NCI-H2227 treated with DMSO at 0.1 percent for 48 hours (cell line): ENCODE data around the gene SCAMP2.

Experiments used
- DNase-seq: peaks from one replicate; lab custom pipeline; 2025; lab: John Stamatoyannopoulos, UW

Gene SCAMP2

GRCh38 chr15:74857671-74858368, 15.3 kb downstream of the SCAMP2 start:
- no peak for DNase-seq

- no peak for DNase-seq
Observed at GRCh38 chr15:74857082-74857655, 16.0 kb downstream of the SCAMP2 start.

GRCh38 chr15:74856537-74856936, 16.6 kb downstream of the SCAMP2 start:
- DNase-seq: no peak

- no peak for DNase-seq
Observed at GRCh38 chr15:74855857-74856256, 17.3 kb downstream of the SCAMP2 start.

- DNase-seq: no peak
Observed at GRCh38 chr15:74854453-74855022, 18.6 kb downstream of the SCAMP2 start.

- no peak for DNase-seq
Observed at GRCh38 chr15:74851960-74852359, 21.2 kb downstream of the SCAMP2 start.

- no peak for DNase-seq
Observed at GRCh38 chr15:74850393-74850792, 22.8 kb downstream of the SCAMP2 start.

GRCh38 chr15:74847432-74847831, 25.7 kb downstream of the SCAMP2 start:
- DNase-seq: no peak

- DNase-seq: no peak
Observed at GRCh38 chr15:74845581-74845980, 27.6 kb downstream of the SCAMP2 start.

GRCh38 chr15:74845208-74845568, 28.0 kb downstream of the SCAMP2 start:
- DNase-seq: no peak

- DNase-seq: no peak
Observed at GRCh38 chr15:74844319-74845207, 28.6 kb downstream of the SCAMP2 start.

GRCh38 chr15:74843891-74844299, 29.3 kb downstream of the SCAMP2 start:
- no peak for DNase-seq

- no peak for DNase-seq
Observed at GRCh38 chr15:74843445-74843828, 29.7 kb downstream of the SCAMP2 start.

GRCh38 chr15:74842581-74843444, 30.4 kb downstream of the SCAMP2 start, which contains the start of gene ULK3:
TSS of gene ULK3 (minus strand) at chr15:74843156. CDS start at chr15:74843105, 51 bp downstream.
- DNase-seq: peak; percentile 68

- no peak for DNase-seq
Observed at GRCh38 chr15:74841891-74842373, 31.2 kb downstream of the SCAMP2 start.

- no peak for DNase-seq
Observed at GRCh38 chr15:74840851-74841775, 32.1 kb downstream of the SCAMP2 start.

- DNase-seq: no peak
Observed at GRCh38 chr15:74839526-74840395, 33.4 kb downstream of the SCAMP2 start.

GRCh38 chr15:74838746-74839525, 34.2 kb downstream of the SCAMP2 start:
- DNase-seq: no peak

- no peak for DNase-seq
Observed at GRCh38 chr15:74838137-74838516, 35.0 kb downstream of the SCAMP2 start.
